Measurements from ENCODE around the gene YEATS4.

YEATS4 gene

DNA sequence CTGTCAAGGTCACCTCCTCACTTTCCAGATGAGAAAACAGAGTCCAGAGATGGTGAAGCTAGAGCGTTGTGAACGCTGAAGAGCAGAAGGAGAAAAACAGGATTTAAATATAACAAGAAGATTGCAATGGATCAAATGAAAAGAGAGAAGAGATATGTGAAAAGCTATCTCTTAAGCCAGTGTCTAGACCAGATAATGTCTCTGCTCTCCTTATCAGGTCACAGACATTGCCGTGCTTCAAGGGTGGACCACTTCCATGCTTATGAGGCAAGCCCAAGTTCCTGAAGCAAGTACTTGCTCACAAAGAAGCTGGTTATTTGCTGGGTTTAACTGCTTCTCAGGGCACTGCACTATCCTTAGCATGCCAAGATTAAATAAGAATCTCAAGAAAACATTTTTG lies 79.0 kb downstream of the YEATS4 start:
- H3K4me3 ChIP-seq (replicated peaks; ENCODE audit: low read depth, low read length) = no peak overlapping the region
- no peak for DNase-seq (ENCODE audit: low read depth)
- TF ChIP-seq, protein P1, sequence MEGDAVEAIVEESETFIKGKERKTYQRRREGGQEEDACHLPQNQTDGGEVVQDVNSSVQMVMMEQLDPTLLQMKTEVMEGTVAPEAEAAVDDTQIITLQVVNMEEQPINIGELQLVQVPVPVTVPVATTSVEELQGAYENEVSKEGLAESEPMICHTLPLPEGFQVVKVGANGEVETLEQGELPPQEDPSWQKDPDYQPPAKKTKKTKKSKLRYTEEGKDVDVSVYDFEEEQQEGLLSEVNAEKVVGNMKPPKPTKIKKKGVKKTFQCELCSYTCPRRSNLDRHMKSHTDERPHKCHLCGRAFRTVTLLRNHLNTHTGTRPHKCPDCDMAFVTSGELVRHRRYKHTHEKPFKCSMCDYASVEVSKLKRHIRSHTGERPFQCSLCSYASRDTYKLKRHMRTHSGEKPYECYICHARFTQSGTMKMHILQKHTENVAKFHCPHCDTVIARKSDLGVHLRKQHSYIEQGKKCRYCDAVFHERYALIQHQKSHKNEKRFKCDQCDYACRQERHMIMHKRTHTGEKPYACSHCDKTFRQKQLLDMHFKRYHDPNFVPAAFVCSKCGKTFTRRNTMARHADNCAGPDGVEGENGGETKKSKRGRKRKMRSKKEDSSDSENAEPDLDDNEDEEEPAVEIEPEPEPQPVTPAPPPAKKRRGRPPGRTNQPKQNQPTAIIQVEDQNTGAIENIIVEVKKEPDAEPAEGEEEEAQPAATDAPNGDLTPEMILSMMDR (IDR thresholded peaks at IDR 0.05; ENCODE audit: low read length, missing control alignments) = no peak

DNA sequence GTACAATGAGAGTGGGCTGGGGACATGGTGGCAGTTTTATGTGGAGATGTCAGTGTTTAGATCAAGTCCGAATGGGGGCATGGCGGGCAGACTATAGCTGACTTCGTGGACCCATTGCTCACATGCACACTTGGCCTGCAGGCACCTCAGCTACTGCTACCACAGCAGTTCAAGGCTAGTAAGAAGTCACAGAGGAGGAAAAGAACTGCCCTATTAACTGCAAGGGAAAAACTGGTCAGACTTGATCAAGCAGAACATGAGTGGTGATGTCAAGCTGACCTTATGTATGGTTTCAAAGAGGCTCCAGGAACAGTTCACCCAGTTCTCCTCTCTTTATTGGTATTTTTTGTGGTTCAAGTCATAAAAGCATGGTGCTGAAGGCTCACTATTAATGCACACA lies 80.5 kb downstream of the YEATS4 start:
- H3K4me3 ChIP-seq (replicated peaks; ENCODE audit: low read depth, low read length) = no peak overlapping the region
- DNase-seq (ENCODE audit: low read depth) = no peak
- TF ChIP-seq, protein P1 (IDR thresholded peaks at IDR 0.05; ENCODE audit: low read length, missing control alignments) = no peak

Measured in fibroblast of pulmonary artery (primary cell).